HCEC 1CT (cell line): ENCODE measurements around the gene ABCA12.

Experiments used
- DNase-seq: peaks from one replicate; pipeline ENCODE4 v3.0.0-alpha.2; 2017

The ABCA12 gene

DNA sequence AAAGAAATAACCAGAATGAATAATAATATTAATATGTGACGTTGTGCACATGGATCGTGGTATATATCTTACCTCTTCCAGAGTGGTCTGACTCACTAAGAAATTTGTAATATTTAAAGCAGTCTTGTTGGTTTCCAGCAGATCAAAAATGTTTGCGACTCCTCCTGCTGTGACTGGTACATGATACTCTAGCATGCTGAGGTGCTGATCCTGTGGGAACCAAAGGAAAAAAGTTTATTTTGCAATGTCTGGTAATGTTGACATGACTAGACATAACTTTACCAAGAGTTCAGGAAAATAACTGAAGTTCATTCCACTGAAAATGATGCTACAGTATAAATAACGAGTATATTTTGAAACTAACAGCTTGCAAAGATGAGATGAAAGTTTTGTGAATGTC, 204.4 kb downstream of the ABCA12 start:
- no peak for DNase-seq

- DNase-seq, result no peak
Measured at GRCh38 chr2:214904634-214905033, 233.8 kb downstream of the ABCA12 start.

DNA sequence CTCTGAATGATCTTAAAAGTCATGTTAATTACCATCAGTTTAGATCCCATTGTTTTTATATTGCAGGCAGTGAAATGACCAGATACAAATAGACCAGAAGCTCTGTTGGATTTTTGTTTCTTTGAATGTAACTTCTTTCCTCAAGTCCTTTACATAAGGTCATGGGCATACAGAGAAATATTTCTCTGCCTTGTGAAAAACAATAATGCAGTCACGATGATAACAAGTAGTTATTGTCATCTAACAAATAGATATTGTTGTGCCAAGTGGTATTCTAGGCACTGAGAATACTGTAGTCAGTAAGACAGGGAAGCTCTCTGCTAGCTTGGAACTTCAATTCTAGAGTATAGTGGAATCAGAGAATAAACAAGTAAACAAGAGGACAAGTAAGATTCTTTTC, 234.2 kb downstream of the ABCA12 start:
- no peak for DNase-seq

DNA sequence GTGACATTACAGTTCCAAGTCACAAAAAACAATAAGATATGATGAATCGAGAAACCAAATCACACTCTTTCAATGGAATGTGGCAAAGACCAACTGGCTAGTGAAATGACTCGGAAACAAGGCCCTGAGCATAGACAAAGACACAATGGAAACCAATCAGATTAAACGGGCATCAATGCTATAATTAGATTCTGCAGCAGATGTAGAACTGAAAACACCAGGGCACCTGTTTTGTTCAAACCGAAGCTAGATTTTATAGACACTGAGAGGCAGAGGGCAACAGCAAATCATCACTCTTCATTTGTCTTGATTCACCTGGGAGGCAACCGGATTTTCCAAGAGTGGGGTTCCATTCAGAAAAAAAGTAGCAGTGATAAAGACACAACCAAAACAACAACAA, 236.1 kb downstream of the ABCA12 start:
- DNase-seq, result no peak

- no peak for DNase-seq
Measured at GRCh38 chr2:214899751-214900150, 238.7 kb downstream of the ABCA12 start.

DNA sequence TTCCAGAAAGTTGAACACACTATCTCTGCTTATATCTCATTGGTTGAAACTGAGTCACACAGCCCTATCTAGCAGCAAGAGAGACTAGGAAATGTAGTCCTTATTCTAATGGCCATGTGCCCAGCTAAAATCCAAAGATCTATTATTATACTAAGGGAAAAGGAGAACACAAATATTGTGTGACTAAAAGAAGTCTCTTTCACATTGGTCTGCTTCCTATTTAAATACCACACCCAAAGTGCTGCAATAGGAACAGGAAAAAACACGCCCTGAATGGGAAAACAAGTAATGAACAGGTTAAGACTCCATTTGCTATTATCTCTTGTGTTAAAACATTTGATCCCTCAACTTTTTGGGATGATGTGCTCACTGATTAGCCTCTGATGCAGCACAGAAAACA, 242.2 kb downstream of the ABCA12 start:
- no peak for DNase-seq

DNA sequence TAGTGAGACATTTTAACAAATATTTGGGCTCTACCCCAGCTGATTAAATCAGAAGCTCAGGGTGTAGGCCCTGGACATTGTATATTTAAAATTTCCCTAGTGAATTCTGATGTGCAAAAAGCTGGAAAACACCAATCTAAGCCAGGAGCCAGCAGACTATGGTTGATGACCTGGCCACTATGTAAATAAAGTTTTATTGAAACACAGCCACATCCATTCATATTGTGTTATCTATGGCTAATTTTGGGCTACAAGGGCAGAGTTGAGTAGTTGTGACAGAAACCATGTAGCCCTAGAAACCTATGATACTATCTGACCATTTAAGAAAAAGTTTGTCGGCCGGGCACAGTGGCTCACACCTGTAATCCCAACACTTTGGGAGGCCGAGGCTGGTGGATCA, 243.0 kb downstream of the ABCA12 start:
- DNase-seq, result no peak

DNA sequence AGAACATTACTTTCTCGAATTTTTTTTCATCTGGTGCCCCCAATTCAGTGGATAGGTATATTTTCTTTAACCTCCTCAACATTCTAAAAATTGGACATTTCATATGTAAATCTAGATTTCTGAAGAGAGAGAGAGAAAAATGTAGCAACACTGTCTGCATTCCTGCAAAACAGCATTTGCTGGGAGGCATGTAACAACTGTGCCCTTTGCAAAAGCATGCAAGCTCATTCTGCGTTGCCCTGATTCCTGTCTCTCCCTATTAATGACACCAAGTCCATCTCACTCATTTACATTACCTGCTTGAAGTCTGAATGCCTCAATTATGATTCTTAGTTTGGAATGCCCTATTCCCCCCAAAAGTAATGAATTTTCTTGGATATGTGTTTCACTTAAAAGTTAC, 249.1 kb downstream of the ABCA12 start:
- no peak for DNase-seq

- no peak for DNase-seq
Measured at GRCh38 chr2:214881647-214882202, 256.7 kb downstream of the ABCA12 start.
